Embryonic facial prominence (tissue), 1 donor: Measurements from ENCODE around the gene SLC25A26.

ENCODE experiments used
- DNase-seq: peaks from one replicate; pipeline ENCODE4 v3.0.0-alpha.2; 2016; ENCODE audit errors: extremely low spot score

The SLC25A26 gene

DNA sequence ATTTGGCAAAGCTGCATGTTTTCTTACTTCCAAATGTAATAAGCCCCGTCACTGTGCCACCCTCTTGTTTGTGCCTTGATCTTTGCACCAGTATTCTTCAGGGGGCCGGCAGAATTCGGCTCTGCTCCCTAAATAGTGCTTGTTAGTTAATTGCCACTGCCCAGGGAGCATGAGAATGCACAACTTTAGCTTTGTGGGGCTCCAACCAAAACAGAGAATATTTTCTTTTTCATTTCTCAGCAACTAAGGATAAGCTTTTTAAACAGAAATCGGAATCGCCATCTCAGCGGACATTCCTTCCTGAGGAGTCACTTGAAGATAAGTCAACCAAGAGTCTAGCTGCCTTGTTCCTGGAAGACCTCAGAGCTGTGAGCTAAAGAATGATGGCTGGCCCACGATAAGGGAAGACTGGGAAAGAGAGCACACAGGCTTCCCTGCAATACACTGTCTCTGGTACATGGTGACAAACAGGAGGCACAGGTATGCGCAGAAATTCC is 174.0 kb downstream of the SLC25A26 start:
- no peak for DNase-seq

DNA sequence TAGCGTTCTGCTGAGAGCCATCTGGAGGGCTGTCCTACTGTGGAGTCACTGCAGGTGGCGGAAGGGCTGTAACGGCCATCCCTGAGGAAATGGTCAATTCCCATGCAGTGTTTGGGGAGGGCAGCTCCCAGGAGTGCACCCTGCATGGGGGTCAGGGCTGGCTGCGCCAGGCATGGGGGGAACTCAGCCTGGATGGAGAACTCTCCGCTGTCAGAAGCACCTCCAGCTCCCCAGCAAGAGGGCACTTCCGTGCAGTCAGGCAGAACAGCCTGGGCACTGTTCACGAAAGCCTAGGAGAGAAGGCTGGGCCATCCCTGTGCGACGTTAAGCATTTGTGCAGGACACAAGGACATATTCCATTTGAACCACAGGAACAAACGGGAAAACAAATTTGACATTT is 174.8 kb downstream of the SLC25A26 start:
- DNase-seq, result no peak

DNA sequence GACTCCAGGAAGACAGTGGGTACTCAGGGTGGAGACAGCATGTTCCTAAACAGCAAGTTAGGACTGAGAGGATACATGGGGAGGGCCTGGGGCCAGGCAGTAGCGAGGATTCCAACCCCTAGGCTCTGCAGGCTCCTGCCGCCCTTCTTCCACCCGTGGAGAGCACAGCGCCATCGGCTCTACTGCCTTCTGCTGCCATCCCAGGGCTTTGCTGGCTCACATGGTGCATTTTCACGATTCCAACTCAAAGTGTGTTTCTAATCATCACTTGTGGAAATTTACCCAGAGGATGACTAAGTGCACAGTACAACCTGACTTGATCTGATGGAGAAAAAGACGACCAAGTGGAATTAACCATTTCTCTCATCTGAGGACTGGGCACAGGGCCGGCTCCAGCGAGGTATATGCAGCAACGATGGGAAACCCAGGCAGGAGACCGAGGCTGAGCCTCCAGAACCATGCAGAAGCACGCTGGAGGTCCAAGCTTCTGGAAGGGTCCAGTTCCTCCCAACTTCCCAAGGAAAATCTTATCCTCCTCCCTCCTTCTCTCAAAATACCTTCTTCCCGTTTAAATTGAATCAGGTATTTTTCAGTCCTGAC is 175.5 kb downstream of the SLC25A26 start:
- DNase-seq, result no peak

DNA sequence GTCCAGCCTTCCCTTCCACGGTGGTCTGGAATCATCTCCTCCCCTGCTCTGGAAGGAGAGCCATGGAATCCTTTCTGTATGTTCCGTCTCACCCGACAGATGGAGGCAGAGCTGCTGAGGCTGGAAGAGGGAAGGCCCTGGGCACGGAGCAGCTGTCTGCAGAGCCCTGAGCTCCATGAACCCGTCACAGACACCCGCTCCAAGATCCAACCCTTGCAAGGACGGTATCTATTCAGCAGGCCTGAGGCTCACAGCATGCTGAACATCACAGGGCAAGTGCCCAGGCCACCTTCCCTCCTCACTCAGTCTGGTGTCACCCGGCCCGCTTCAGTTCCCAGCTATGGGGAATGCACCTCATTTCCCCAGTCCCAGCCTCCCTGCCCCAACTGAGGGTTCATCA is 176.1 kb downstream of the SLC25A26 start:
- no peak for DNase-seq

DNA sequence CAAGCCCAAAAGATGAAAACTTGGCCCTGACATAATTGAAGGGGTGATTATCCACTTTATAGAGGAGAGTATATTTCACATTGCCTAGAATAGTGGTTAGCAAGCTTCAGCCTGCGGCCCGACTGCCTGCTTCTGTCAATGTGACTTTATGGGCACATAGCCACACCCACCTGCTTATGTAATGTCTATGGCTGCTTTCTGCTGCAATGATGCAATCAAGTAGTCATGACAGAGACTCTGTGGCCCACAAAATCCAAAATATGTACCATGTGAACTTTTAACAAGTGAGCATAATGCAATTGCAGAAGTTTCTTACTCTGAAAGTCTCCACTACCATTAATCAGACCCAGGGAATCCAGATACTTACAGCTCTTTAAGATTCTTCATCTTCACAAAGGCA is 176.9 kb downstream of the SLC25A26 start:
- no peak for DNase-seq

DNA sequence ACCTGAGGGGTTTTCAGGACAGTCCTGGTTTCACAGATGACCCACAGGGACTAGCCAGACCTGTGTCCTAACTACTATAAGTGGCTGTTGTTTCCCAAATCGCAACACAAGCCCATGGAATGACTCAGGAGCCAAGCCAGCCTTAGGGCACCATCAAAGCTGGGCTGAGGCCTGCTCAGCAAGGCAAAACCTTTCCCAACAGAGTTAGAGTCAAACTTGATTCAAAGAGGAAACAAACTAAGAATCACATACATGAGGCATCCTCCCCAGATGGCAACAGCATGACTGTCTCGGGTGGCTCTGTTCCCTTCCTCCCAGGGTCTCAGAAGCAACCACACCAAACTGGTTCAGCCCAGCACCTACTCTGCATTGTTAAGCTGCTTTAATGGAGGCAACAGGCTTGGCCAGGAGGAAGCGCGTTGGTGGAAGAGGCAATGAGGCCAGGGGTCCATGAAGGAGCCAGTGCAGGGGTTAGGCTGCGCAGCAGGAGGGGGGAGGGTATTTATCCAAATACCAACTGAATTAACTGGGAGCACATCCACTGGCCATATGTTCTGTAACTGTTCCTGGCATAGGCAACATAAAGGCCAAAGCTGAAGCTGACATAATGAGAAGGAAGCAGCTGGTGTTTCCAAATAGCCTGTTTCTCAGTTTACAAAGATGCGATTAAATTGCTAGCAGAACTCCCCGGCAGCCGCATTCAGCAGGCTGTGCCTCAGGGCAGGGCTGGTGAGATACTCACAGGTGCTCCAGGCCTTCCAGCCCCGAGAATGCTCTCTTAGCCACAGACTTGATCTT is 177.6 kb downstream of the SLC25A26 start:
- no peak for DNase-seq

DNA sequence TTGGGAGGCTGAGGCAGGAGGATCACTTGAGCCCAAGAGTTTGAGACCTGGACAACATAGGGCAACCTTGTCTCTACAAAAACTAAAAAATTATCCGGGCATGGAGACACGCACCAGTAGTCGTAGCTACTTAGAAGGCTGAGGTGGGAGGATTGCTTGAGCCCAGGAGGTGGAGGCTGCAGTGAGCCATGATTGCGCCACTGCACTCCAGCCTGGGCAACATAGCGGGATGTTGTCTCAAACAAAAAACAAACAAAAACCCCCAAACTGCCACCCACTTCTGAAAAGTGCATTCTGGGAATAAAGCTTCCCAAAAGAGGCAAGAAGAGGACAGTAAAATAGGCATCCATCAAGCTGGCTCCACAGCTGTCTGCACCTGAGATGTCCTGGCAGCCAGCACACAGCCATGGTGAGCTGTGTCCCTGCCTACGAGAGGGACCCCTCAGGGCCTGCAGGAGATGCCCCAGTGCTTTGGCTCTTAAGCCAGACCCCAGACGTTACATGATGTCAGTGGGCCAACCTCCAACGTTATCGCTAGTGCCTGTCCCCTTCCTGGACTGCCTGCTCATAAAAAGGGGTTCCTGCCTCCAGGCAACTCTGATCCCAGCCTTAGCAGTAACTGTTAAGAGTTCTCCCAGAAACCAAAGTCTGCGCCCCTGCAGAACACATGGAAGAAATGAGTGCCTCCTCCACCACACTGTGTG is 178.9 kb downstream of the SLC25A26 start:
- no peak for DNase-seq

DNA sequence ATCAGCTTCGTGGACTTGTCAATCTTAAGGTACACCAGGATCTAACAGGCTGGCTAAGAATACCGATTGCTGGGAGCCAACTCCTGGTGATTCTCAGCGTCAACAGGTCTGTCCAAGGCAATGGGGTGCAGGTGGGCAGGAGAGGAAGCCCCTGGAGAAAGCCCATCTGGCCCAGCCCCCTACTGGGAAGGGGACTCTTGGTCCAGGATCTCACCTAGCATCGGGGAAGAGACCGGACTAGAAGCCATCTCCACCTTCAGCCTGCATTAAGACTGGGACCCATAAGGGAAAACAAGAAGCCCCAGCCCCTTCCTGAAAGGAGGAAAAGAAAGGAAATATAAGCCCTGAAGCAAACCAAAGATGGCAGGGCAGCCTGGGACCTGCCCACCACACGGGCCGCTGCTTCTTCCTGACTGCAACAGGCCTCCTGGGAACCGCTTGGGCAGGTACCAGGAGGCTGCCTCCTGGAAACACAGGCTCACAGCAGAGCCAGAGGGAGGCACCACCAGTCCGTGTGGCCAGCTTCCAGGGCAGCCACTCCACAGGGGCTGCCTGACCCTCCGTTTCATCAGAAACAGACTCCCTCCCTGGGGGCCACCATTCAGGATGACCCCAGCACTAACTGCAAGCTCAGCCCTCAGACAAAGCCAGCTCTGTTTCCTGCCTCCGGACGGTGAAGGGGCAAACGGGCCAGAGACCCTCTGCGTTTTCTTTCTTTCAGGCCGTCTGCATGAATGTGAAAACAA is 179.8 kb downstream of the SLC25A26 start:
- DNase-seq, result no peak

DNA sequence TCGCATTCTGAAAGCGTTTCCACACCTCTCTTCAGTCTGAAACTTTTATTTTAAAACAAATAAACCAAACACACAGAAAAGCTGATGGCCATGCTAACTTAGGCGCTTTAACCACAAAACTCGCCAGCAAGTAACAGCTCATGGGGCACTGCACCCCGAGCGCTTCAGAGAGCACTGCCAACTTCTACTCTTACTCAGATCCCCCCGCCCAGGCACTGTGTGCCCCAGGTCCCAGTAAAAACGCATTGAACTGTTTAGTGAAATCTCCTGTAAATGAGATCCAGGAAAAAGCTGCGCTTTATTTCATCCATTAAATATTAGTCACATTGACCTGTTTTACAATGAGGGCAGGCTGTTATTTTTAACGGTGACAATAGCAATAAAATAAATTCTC is 180.4 kb downstream of the SLC25A26 start:
- no peak for DNase-seq

DNA sequence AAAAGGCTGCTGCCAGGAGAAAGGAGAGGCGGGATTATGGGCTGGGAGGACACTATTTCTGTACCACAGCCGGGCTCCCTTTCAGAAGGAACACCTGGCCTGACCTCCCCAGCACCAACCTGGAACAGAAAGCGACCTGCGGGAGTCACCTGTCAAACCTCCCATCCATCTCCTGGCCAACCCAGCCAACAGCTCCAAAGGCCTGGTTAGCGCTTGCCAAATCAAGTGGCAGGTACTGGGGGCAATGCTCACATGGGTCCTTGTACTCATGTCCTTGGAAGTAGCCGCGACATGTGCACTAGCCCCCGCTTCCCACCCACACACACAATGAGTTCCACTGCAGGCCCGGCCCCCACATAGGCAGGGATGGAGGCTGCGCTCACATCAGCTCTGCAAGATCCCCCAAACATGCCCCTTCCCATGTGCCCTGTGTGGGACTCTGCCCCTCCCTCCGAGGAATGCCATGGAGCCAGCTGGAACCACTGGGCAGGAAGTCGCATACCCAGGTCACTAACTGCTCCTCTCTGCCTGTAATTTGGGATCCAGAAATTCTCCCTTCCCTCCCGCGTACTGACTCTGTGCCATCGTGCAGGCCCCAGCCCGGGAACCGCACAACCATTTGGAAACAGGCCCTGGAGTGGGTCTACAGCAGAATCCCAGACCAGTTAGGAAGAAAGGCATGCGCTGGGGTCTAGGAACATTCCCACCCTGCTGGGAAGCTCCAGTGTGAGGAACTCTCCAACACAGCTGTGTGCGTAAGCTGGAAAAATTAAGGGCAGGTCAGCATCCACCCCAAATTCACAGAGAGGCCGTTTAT is 181.1 kb downstream of the SLC25A26 start:
- no peak for DNase-seq

DNA sequence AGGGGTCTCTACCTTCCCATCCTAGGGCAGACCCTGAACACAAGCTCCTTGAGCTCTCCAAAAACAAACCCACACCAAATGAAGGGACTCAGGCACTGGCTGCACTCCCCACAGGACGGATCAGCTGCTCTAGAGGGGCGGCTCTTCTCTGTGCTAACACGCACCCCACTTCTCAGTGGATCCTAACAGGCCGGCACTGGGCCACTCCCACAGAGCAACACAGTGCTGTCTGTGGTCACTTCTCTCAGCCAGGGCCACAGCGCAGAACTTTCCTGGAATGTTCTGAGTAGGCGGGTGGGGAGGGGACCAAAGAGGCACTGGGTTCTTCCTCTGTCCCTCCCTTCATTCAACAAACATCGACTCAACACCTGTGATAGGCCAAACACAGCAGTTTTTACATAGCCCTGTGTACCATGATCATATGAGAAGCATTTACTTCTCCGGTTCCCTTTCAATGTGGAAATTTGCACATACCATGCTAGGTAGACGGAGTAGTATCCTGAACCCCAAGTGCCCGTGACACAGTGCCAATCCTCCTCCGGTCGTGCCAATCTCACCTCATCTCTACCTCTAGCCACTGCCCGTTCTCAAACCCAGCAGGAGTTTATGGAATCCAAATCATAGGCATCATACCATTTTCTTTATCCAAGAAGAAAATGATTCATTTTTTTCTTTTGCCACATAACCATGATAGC is 181.9 kb downstream of the SLC25A26 start:
- no peak for DNase-seq

DNA sequence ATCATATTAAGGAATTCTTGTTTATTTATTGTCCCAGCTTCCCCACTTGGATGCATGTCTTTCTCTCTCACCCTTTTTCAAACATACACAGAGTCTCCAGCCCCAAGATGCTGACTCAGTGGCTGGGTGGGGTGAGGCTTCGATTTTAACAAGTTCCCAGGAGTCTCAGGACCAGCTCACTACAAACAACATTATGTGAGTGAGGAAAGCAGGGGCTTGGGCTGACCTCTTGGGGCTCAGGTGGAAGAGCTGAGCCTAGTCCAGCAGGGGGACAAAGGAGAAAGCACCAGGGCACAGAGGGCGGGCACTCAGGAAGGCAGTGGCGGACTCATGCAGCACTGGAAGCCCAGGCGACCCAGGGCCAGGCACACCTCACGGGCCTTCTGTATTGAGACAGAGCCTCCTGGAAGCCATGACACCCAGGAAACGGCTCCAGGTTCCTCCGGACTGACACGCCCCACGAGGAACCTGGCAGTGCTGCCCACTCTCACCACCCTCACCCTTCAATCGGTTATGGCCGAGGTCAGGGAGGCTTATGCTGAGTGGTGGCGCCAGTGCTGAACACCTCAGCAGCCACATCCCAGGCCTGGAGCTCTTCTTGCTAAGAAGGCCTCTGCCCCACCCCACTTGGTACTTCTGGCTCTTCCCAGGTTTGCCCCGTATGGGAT is 182.7 kb downstream of the SLC25A26 start:
- no peak for DNase-seq

DNA sequence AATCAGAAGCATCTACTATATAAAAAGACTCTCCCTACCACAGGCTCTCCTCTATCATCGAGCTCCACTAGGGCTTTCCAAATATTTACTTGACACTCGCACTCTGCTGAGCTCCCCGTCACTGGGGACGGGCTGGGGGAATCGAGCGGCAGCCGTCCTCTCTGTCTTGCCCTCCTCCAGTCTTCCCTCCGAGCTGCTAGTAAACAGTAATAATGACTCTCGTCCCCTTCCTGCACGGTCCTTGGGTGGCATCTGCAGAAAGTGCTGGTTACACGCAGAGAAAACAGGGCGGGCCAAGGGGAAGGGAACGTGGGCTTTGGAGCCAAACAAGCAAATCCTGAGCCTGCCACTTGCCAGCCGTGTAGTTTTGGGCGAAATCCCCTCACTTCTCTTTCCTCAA is 183.4 kb downstream of the SLC25A26 start:
- no peak for DNase-seq

DNA sequence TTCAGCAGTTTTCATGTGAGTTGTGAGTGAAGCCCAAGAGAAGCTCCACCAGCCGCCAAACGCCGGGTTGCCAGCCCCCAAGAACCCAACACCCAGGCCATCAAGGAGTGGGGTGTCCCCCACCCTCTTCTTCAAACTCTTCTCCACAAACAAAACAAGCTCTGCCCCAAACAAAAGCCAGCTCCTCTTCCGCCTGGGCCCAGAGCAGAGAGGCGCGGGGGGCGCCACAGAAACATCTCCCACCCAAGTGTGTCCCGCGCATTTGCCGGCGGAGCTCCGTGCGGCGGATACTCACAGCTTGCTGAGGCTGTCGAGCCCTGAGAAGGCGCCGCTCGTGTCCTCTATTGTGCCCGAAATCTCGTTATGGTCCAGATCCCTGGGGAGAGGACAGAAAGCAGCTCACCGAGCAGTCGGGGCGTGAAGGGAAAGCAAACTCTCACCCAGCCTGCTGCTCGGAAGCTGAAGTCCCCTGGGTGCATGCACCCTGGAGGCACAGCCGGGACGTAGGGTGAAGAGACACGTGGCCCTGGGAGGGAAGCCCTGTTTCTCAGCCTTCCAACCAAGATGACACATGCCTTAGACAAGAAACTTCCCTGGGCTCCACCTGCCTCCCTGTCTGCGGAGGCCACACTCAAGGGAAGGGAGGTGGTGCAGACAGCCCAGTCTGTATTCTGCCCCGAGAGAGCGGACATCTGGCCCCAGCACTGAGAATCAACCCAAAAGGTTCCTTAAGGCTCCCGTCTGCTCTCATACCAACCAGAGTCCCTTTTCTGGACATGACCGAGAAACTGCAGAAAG is 184.3 kb downstream of the SLC25A26 start:
- DNase-seq, result no peak

DNA sequence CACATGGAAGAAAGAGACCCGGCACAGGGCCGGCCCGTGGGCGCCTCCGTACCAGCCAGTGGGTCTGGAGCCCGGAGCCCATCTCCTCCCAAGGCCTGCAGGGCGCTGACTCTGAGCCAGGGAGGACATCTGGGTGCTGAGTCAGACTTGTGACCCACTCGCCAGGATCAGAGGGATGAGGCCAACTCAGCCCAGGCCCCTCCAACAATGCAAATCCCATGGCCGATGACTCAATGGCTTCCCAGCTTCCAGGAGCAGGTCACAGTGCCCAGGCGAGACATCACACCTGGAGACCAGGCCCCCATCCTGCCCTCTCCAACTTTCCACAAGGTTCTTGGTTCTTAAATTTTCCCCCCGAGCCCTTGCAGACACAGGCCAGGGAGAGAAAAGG is 184.9 kb downstream of the SLC25A26 start:
- no peak for DNase-seq

DNA sequence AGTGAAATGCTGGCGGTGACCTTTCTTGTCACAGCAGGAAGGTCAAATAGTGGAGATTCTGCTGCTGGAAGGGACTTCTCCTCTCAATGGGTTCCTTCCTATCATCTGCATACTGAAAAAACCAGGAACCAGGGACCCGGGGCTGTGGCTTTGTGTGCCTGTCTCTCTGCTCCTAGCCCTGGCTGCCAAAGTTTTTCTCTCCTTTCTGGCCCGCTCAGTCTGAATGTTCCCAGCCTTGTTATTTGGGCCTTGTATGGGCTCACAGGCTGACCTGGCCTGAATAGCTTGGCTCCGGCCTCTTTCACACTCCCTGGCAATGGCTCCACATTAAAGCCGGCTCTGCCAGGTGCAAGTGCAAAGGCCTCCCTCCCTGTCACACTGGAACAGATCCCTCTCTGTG is 185.4 kb downstream of the SLC25A26 start:
- DNase-seq, result no peak

DNA sequence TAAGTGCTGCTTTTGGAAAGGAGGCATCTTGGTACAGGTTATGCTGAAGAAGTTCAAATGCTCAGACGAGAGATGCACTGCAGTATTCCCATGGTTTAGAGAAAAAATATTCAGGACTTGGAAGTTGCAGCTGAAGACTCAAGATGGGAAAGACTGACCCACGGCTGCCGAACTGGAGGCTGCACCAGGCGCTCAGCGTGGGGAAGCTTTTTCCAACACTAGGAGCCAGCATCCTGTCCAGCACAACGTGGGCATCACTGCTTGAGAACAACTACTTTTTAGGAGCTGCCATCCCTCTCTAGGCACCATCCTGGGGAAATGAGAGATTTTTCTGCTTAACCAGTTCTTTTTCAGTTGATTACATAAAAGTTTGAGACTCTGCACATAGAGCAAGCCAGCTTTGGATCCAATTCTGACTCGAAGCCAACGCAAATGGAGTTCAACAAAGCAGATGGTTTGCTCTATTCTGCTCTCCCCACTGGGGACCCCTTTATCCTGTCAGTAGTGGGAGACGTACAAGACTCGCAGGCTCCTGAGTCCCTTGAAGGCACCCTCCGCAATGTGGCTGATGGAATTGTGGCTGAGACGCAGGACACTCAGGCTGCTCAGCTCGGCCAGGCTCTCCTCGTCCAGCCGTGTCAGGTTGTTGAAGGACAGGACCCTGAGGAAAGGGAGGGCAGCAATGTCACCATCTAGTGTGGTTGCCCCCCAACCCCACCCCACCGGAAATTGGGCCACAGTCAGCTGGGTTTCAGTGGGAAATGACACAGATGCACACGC is 186.2 kb downstream of the SLC25A26 start:
- DNase-seq, result no peak

DNA sequence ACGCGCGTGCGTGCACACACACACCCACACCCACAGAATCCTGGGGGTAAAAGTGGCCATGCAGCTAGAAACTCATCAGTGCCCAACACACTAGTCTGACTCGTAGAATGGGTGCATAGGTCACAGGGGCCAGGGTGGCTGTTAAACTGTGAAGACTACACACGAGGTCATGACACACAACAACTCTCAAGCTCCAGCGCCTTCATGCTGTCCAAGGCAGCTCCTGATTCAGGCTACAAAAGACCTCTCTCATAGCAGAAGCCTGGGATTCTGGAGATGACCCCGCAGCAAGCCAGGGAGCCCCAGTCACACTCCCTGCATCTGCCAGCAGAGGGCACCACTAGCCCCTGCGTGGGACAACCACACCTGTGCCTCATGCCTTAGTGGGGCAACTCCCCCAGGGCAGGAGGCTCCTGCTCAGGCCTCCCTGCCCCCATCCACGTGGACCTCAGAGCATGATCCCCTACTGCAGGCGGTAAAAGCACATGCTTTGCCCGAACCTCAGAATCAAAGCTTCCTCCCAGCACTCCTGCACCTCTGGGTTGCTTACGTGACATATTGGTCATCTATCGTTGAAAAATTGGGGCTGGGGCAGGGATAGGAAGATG is 186.9 kb downstream of the SLC25A26 start:
- DNase-seq, result no peak
